K562 (cell line): ENCODE data around the gene PKHD1. TPM values are rescaled to one million over a fixed set of nuclear protein-coding genes. Genes with fewer than 3 reads are reported as not detected.

ENCODE experiments used
- ATAC-seq: fragments of 200-7000 bp; cut with Tn5 transposase; 3 replicates; pipeline ENCODE4 v1.9.1; 2020; ENCODE audit warnings: moderate library complexity
- BruUV-seq: library from RNA; stranded (reverse); fragments of 400-500 nt; replicated peaks from 2 replicates; lab custom pipeline; 2021; lab: Mats Ljungman, UMichigan
- CTCF ChIA-PET: fragments of 300-600 bp; formaldehyde crosslinking; extraction: SDS; loops from one replicate; lab custom pipeline; 2021; ENCODE audit warnings: low intra/inter-chr PET ratio; lab: Yijun Ruan, JAX
- POLR2A ChIA-PET: fragments of 300-600, 350-650 bp; sonication (Branson Sonifier 250); formaldehyde crosslinking; extraction: SDS; loops from one replicate; lab custom pipeline; 2021; ENCODE audit warnings: antibody characterized with exemption, inconsistent platforms; lab: Yijun Ruan, JAX
- DNase-seq, 4 experiments: peaks; one replicate each; pipeline versions ENCODE4 v3.0.0 to v3.0.0-alpha.2; 2011 to 2018; ENCODE audit warnings: low spot score in 3 of 4, mixed read lengths in 3 of 4; ENCODE audit errors: extremely low read depth in 1 of 4
- FAIRE-seq: peaks from 2 replicates; lab custom pipeline; 2011; peaks lifted over from hg19 to GRCh38; lab: Jason Lieb, UNC
- H2AFZ ChIP-seq: 2 replicates; pipeline ENCODE4 v1.6.0; 2011; ENCODE audit warnings: low read depth, low read length, control low read depth, inconsistent platforms
- H3K27ac ChIP-seq: fragments of 200-600 bp; 3 replicates; pipeline ENCODE4 v1.8.0; 2011; ENCODE audit warnings: low read depth, mild to moderate bottlenecking, control low read depth, inconsistent platforms, low read length, moderate library complexity, mixed read lengths; ENCODE audit errors: extremely low read depth
- H3K27me3 ChIP-seq, 2 experiments: fragments of 300-600 bp in 1 of 2; 2 replicates in 1 of 2; 3 replicates in 1 of 2; pipeline versions ENCODE4 v1.6.0 to v1.8.0; 2011; ENCODE audit warnings: inconsistent platforms in 2 of 2, low read length in 2 of 2, mild to moderate bottlenecking in 1 of 2, mixed read lengths in 1 of 2, moderate library complexity in 1 of 2; ENCODE audit not compliant: control insufficient read depth in 2 of 2, insufficient read depth in 2 of 2
- H3K36me3 ChIP-seq: fragments of 300-600 bp; 3 replicates; pipeline ENCODE4 v1.8.0; 2011; ENCODE audit warnings: mild to moderate bottlenecking, low read length, inconsistent platforms; ENCODE audit not compliant: control insufficient read depth, insufficient read depth
- H3K4me1 ChIP-seq, 2 experiments: fragments of 200-600 bp in 1 of 2; replicated peaks in 1 of 2; 2 replicates in 1 of 2; 3 replicates in 1 of 2; pipeline versions ENCODE4 v1.5.1 to v1.8.0; 2011; ENCODE audit warnings: inconsistent platforms in 2 of 2, low read length in 2 of 2, mild to moderate bottlenecking in 1 of 2, mixed read lengths in 1 of 2, moderate library complexity in 1 of 2; ENCODE audit not compliant: control insufficient read depth in 2 of 2, insufficient read depth in 2 of 2
- H3K4me2 ChIP-seq: 2 replicates; pipeline ENCODE4 v1.6.1; 2011; ENCODE audit warnings: low read length, control low read depth, inconsistent platforms, mixed read lengths; ENCODE audit not compliant: insufficient read depth
- H3K4me3 ChIP-seq: fragments of 200-600 bp; sonication (generic), shearing (Covaris generic); 2 replicates; pipeline ENCODE4 v1.5.1; 2016; ENCODE audit warnings: control low read depth, inconsistent platforms
- H3K79me2 ChIP-seq: fragments of 200-600 bp; 3 replicates; pipeline ENCODE4 v1.8.0; 2011; ENCODE audit warnings: low read length, inconsistent platforms; ENCODE audit not compliant: control insufficient read depth, insufficient read depth
- H3K9ac ChIP-seq, 2 experiments: 2 replicates each; pipeline versions ENCODE4 v1.6.0 to v1.6.1; 2011; ENCODE audit warnings: low read depth in 2 of 2, low read length in 2 of 2, control low read depth in 1 of 2, inconsistent platforms in 1 of 2, mild to moderate bottlenecking in 1 of 2, mixed read lengths in 1 of 2; ENCODE audit not compliant: insufficient read depth in 1 of 2
- H3K9me1 ChIP-seq: one replicate; pipeline ENCODE4 v1.6.0; 2011; ENCODE audit warnings: inconsistent platforms, mild to moderate bottlenecking, low read length, moderate library complexity; ENCODE audit not compliant: control insufficient read depth, insufficient read depth
- H3K9me3 ChIP-seq: replicated peaks from 2 replicates; pipeline ENCODE4 v1.5.1; 2011; ENCODE audit warnings: low read depth, low read length, inconsistent platforms; ENCODE audit not compliant: control insufficient read depth, insufficient read depth
- H4K20me1 ChIP-seq: replicated peaks from 2 replicates; pipeline ENCODE4 v1.6.1; 2011; ENCODE audit warnings: low read length, inconsistent platforms, mixed read lengths; ENCODE audit not compliant: control insufficient read depth, insufficient read depth
- HOXB6 ChIP-seq: fragments of 250-450 bp; sonication (Bioruptor Pico); IDR thresholded peaks from 2 replicates; pipeline ENCODE4 v1.5.1; 2022; ENCODE audit warnings: mild to moderate bottlenecking, borderline replicate concordance
- ZNF785 ChIP-seq: fragments of 250-450 bp; sonication (Bioruptor Pico); IDR thresholded peaks from 2 replicates; pipeline ENCODE4 v1.4.0; 2020; ENCODE audit warnings: mild to moderate bottlenecking
- WGBS: fragments of 100-300 bp; shearing (Covaris generic); methylation state at CpG from one replicate; pipeline ENCODE4 v1.1.6; 2016; ENCODE audit warnings: low coverage, mixed read lengths; ENCODE audit not compliant: insufficient coverage; ENCODE audit errors: missing lambda C conversion rate; 5-methylcytosine and 5-hydroxymethylcytosine counted together
- in situ Hi-C: fragments of 300-500 bp; cut with MboI; formaldehyde crosslinking; loops from 4 replicates; pipeline ENCODE4 v1.15.0; 2018; ENCODE audit warnings: inconsistent platforms, mixed read lengths
- intact Hi-C: fragments of 100-400 bp; cut with micrococcal nuclease; formaldehyde crosslinking; loops from 2 replicates; pipeline ENCODE4 v1.14.2; 2022
- polyA plus RNA-seq, 8 experiments: library from polyadenylated mRNA; depleted of rRNA in 4 of 8; stranded (reverse) in 5 of 8; unstranded in 3 of 8; fragments of >200 nt; fragmentation: Nextera tagmentation in 2 of 8; fragmentation: Illumina TruSeq in 1 of 8; extraction: Ambion mirVana in 2 of 8; extraction: Trizol in 1 of 8; gene quantifications; 2 replicates each; pipeline versions ENCODE4 v1.2.1 to v1.2.3, GENCODE V29; 2011 to 2014; ENCODE audit warnings: inconsistent platforms in 1 of 8, missing spikeins in 1 of 8
- total RNA-seq, 7 experiments: library from RNA; depleted of rRNA in 6 of 7; stranded (reverse); fragments of >200 nt in 6 of 7; fragmentation: Illumina TruSeq in 2 of 7; extraction: Trizol in 2 of 7; gene quantifications; 2 replicates each; pipeline versions ENCODE4 v1.2.1 to v1.2.3, GENCODE V29; 2011 to 2021; ENCODE audit warnings: low replicate concordance in 1 of 7
- TF ChIP-seq, protein P1 (sequence below): sonication (generic); formaldehyde crosslinking; IDR thresholded peaks from 2 replicates; pipeline ENCODE4 v1.8.1; 2023; ENCODE audit warnings: mild to moderate bottlenecking, missing genetic modification reagents
- TF ChIP-seq, protein P2 (sequence below), 2 experiments: IDR thresholded peaks; 2 replicates each; pipeline ENCODE4 v1.6.1; 2011; ENCODE audit warnings: borderline replicate concordance in 1 of 2, control low read depth in 1 of 2, low read depth in 1 of 2, low read length in 1 of 2, mild to moderate bottlenecking in 1 of 2, mixed read lengths in 1 of 2, moderate library complexity in 1 of 2; ENCODE audit not compliant: insufficient read depth in 1 of 2, insufficient read length in 1 of 2, poor library complexity in 1 of 2, severe bottlenecking in 1 of 2; ENCODE audit errors: extremely low read depth in 1 of 2
- TF ChIP-seq, protein P3 (sequence below): fragments of 450-650 bp; IDR thresholded peaks from 2 replicates; pipeline ENCODE4 v1.6.1; 2016; ENCODE audit warnings: mild to moderate bottlenecking
- TF ChIP-seq, protein P4 (sequence below): fragments of 450-650 bp; IDR thresholded peaks from one replicate; pipeline ENCODE4 v1.6.1; 2018; ENCODE audit warnings: mild to moderate bottlenecking, moderate library complexity; ENCODE audit not compliant: partially characterized antibody

Gene PKHD1
- total and polyA plus RNA-seq, 9 of the 15 experiments (the other 6 are each of a cell fraction or from before 2014, with no cell fraction given) = 0.01 to 0.04 (median 0.01) TPM; not detected in 6

DNA sequence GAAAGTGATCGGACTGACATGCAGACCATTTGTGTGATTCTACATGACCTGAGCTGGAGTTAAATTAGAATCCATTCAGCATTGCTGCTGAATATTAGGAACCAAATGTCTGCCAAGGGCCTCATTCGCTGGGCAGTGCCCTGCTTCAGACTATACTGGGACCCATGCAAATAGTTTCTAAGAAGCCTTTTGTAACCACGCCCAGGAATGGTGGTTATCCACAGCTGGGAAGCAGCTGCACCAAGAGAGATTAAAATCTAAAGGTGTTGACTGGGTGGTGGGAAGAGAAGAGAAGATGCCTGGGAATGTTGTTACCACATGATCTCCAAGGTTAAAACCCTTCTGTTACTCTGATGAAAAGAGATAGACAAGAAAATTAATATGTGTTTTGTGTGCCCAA lies 156.8 kb downstream of the PKHD1 start (continued):
- TF ChIP-seq, protein P1, sequence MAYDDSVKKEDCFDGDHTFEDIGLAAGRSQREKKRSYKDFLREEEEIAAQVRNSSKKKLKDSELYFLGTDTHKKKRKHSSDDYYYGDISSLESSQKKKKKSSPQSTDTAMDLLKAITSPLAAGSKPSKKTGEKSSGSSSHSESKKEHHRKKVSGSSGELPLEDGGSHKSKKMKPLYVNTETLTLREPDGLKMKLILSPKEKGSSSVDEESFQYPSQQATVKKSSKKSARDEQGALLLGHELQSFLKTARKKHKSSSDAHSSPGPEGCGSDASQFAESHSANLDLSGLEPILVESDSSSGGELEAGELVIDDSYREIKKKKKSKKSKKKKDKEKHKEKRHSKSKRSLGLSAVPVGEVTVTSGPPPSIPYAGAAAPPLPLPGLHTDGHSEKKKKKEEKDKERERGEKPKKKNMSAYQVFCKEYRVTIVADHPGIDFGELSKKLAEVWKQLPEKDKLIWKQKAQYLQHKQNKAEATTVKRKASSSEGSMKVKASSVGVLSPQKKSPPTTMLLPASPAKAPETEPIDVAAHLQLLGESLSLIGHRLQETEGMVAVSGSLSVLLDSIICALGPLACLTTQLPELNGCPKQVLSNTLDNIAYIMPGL (CRISPR knock-in tag) = no peak
- TF ChIP-seq ZNF785 (CRISPR knock-in tag) = no peak
- TF ChIP-seq, protein P2, sequence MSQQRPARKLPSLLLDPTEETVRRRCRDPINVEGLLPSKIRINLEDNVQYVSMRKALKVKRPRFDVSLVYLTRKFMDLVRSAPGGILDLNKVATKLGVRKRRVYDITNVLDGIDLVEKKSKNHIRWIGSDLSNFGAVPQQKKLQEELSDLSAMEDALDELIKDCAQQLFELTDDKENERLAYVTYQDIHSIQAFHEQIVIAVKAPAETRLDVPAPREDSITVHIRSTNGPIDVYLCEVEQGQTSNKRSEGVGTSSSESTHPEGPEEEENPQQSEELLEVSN (IDR thresholded peaks at IDR 0.05; ENCODE audit: borderline replicate concordance in 1 of 2, extremely low read depth in 1 of 2, insufficient read depth in 1 of 2, insufficient read length in 1 of 2, low read depth in 1 of 2, low read length in 1 of 2, poor library complexity in 1 of 2, severe bottlenecking in 1 of 2) = no peak
- TF ChIP-seq, all 486 proteins: peak for 0

DNA sequence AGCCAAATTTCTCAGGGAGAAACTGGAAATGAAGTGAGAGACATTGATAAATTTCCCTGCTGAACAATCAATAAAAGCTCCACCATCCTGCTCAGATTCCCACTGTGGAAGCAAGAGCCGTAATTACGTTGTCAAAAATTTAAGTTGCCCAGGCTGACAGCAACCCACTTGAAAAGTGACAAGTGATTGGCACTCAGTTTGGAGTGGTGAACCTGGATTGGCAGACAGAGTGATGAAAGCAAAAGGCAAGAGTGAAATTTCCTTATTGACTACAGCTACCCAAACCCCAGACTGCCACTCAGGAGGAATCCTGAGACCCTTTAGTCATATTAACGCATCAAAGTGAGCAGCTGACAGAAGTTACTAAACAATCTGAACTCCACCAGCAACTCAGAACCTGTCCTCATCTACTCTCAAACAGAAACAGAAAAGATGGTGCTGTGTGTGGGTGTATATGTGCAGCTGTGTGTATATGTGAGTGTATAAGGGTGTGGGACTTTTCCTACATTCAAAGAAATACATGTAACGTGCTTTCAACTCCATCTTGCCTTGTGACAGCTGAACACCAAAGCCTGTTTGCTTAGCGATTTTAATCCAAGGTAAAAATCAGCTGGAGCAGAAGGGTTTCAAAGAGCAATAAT lies 157.4 kb downstream of the PKHD1 start:
- Histone ChIP-seq H3K4me1 (no peaks in the 10 kb centered on the region), H3K36me3 (no peaks in the 10 kb centered on the region), H3K27me3 (no peaks in the 10 kb centered on the region), H3K27ac (no peak overlapping the region), H3K4me3 (no peak overlapping the region), H4K20me1 (no peaks in the 10 kb centered on the region), H3K79me2 (no peaks in the 10 kb centered on the region), H3K9me1 (no peaks in the 10 kb centered on the region), H3K9me3 (no peaks in the 10 kb centered on the region), H3K9ac (no peak overlapping the region), H3K4me2 (no peak overlapping the region), H2AFZ (no peak overlapping the region)
- no peak for ATAC-seq
- in situ Hi-C loops = no loop called here
- no peak for DNase-seq
- 0% methylated on average over 5 of the region's 5 CpGs for WGBS
- intact Hi-C loops = no loop called here
- no peak for FAIRE-seq
- POLR2A ChIA-PET = no interaction called here
- no TSS peak for BruUV-seq
- CTCF ChIA-PET = no interaction called here
- TF ChIP-seq HOXB6 (CRISPR knock-in tag) = no peak
- TF ChIP-seq, protein P3, sequence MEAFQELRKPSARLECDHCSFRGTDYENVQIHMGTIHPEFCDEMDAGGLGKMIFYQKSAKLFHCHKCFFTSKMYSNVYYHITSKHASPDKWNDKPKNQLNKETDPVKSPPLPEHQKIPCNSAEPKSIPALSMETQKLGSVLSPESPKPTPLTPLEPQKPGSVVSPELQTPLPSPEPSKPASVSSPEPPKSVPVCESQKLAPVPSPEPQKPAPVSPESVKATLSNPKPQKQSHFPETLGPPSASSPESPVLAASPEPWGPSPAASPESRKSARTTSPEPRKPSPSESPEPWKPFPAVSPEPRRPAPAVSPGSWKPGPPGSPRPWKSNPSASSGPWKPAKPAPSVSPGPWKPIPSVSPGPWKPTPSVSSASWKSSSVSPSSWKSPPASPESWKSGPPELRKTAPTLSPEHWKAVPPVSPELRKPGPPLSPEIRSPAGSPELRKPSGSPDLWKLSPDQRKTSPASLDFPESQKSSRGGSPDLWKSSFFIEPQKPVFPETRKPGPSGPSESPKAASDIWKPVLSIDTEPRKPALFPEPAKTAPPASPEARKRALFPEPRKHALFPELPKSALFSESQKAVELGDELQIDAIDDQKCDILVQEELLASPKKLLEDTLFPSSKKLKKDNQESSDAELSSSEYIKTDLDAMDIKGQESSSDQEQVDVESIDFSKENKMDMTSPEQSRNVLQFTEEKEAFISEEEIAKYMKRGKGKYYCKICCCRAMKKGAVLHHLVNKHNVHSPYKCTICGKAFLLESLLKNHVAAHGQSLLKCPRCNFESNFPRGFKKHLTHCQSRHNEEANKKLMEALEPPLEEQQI = no peak
- TF ChIP-seq, protein P4, sequence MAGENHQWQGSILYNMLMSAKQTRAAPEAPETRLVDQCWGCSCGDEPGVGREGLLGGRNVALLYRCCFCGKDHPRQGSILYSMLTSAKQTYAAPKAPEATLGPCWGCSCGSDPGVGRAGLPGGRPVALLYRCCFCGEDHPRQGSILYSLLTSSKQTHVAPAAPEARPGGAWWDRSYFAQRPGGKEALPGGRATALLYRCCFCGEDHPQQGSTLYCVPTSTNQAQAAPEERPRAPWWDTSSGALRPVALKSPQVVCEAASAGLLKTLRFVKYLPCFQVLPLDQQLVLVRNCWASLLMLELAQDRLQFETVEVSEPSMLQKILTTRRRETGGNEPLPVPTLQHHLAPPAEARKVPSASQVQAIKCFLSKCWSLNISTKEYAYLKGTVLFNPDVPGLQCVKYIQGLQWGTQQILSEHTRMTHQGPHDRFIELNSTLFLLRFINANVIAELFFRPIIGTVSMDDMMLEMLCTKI = no peak
